ENCODE data around the gene PFDN4.
"Not testable (repeated sequence)": the region's sequence is repeated elsewhere in the genome, so short reads cannot be mapped to it uniquely, and the experiment has no call there.

Gene PFDN4

DNA sequence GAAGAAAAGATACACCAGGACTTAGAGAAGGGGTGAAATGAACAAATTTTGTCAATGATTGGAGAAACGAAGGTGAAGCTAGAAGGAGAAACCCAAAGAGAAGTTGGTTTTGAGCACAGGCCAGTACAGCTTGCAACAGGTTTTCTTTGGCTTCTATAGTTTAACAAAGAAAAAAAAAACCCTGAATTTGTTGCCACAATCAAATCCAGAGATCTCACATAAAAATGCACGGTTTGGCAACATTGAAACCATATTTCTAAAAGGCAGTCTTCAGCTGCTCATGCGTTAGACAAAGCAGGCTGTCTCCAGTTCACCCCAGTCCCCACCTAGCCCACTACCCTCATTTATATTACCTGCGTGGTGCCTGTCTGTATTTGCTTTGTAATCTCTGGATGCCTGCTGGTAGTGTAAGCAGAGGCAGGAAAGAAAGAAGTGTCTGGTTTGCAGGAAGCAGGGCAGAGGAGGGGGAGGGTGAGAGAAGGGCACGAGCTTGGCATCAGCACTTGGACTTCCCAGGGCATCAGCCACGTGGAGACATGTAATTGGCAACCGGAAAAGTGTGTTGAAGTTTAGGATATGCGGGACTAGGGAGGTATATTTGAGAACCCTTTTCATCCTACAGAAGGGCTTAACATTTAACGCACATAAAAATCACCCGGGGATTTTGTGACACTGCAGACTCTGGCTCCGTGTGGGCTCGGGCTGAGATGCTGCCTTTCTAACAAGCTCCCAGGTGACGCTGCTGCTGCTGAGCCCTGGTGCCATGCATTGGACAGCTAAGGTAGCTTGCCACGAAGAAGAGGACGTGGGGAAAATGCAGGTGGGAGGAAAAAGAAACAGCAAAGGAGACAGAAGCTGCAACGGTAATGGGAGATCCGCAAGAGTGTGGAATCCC, 14.4 kb downstream of the PFDN4 start:
- H3K36me3 ChIP-seq (ENCODE audit: control insufficient read depth in 1 of 2, insufficient read depth in 2 of 2, low read depth in 1 of 2, low read length in 2 of 2), result peaks cover 5 to 12% of the 10 kb centered on the region in 2 experiments
- peaks cover 6% of the 10 kb centered on the region for H3K4me1 ChIP-seq (ENCODE audit: control insufficient read depth, insufficient read depth, low read depth, low read length)
- H3K27ac ChIP-seq (ENCODE audit: low read length, poor library complexity, severe bottlenecking), result no peak overlapping the region
- no peak overlapping the region for H3K23ac ChIP-seq (ENCODE audit: low read length in 2 of 2)
- H4K91ac ChIP-seq (ENCODE audit: low read length), result no peak overlapping the region
- H4K8ac ChIP-seq (ENCODE audit: low read length), result no peak overlapping the region
- DNase-seq, result no peak
- no peak overlapping the region for H2BK120ac ChIP-seq (ENCODE audit: low read depth, low read length)
- H3K18ac ChIP-seq (ENCODE audit: low read depth in 1 of 2, low read length in 2 of 2), result no peak overlapping the region
- no peak overlapping the region for H2BK12ac ChIP-seq (ENCODE audit: low read length in 2 of 2)
- no peak overlapping the region for H3K4me2 ChIP-seq (ENCODE audit: low read length, poor library complexity, severe bottlenecking)
- H3K4me3 ChIP-seq (ENCODE audit: insufficient read depth in 1 of 2, low read depth in 1 of 2, low read length in 2 of 2), result no peak overlapping the region
- H2AFZ ChIP-seq (ENCODE audit: low read depth, low read length), result no peak overlapping the region
- H2BK5ac ChIP-seq (ENCODE audit: low read depth, low read length, poor library complexity, severe bottlenecking), result no peak overlapping the region
- H3K9ac ChIP-seq (ENCODE audit: low read length), result no peak overlapping the region
- no peak overlapping the region for H3K14ac ChIP-seq (ENCODE audit: low read length in 2 of 2)
- H3K79me1 ChIP-seq (replicated peaks; ENCODE audit: low read length, poor library complexity, severe bottlenecking), result peaks cover 10% of the 10 kb centered on the region
- 84% methylated on average over 14 of the region's 17 CpGs for whole genome bisulfite sequencing
- H2AK5ac ChIP-seq (ENCODE audit: low read length, severe bottlenecking), result no peak overlapping the region
- no peak overlapping the region for H2BK15ac ChIP-seq (ENCODE audit: low read depth, poor library complexity, severe bottlenecking)
- no peaks in the 10 kb centered on the region for H3K9me3 ChIP-seq (ENCODE audit: control insufficient read depth, low read length)
- H3K27me3 ChIP-seq (ENCODE audit: control insufficient read depth in 1 of 2, insufficient read depth in 1 of 2, low read length in 2 of 2), result no peaks in the 10 kb centered on the region
- no peak overlapping the region for H3K4ac ChIP-seq (ENCODE audit: low read depth in 1 of 2, low read length in 2 of 2)

DNA sequence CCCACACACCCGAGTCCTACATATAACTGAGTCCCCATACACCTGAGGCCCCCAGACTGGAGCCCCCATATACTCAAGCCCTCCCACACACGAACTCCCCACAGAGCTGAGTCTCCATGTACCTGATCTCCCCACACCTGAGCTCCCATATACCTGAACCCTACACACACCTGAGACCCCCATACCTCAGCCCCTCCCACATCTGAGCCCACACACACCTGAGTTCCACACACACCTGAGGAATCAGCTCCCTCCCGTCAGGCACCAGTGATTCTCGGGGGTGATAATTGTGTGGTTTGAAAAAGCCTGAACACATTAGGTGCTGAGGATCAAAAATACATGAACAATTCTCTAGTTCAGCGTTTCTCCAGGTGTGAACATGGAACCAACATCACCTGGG, 15.4 kb downstream of the PFDN4 start:
- no peak overlapping the region for H3K4me3 ChIP-seq (ENCODE audit: insufficient read depth in 1 of 2, low read depth in 1 of 2, low read length in 2 of 2)
- no peak overlapping the region for H3K23ac ChIP-seq (ENCODE audit: low read length in 2 of 2)
- WGBS, result 94% methylated on average over 4 of the region's 5 CpGs
- H3K14ac ChIP-seq (ENCODE audit: low read length in 2 of 2), result no peak overlapping the region
- no peak overlapping the region for H3K4me2 ChIP-seq (ENCODE audit: low read length, poor library complexity, severe bottlenecking)
- H3K4ac ChIP-seq (ENCODE audit: low read depth in 1 of 2, low read length in 2 of 2), result no peak overlapping the region
- H3K4me1 ChIP-seq (ENCODE audit: control insufficient read depth, insufficient read depth, low read depth, low read length), result peaks cover 6% of the 10 kb centered on the region
- H2AK5ac ChIP-seq (ENCODE audit: low read length, severe bottlenecking), result no peak overlapping the region
- no peak overlapping the region for H3K27ac ChIP-seq (ENCODE audit: low read length, poor library complexity, severe bottlenecking)
- H3K79me1 ChIP-seq (replicated peaks; ENCODE audit: low read length, poor library complexity, severe bottlenecking), result peaks cover 5% of the 10 kb centered on the region
- H3K9me3 ChIP-seq (ENCODE audit: control insufficient read depth, low read length), result no peaks in the 10 kb centered on the region
- H3K36me3 ChIP-seq (ENCODE audit: control insufficient read depth in 1 of 2, insufficient read depth in 2 of 2, low read depth in 1 of 2, low read length in 2 of 2), result peaks cover 3 to 6% of the 10 kb centered on the region in 2 experiments
- no peak overlapping the region for H2BK15ac ChIP-seq (ENCODE audit: low read depth, poor library complexity, severe bottlenecking)
- H2BK12ac ChIP-seq (ENCODE audit: low read length in 2 of 2), result no peak overlapping the region
- no peak overlapping the region for H2BK120ac ChIP-seq (ENCODE audit: low read depth, low read length)
- no peak for DNase-seq
- H3K18ac ChIP-seq (ENCODE audit: low read depth in 1 of 2, low read length in 2 of 2), result no peak overlapping the region
- H4K8ac ChIP-seq (ENCODE audit: low read length), result no peak overlapping the region
- H2AFZ ChIP-seq (ENCODE audit: low read depth, low read length), result no peak overlapping the region
- H2BK5ac ChIP-seq (ENCODE audit: low read depth, low read length, poor library complexity, severe bottlenecking), result no peak overlapping the region
- H3K9ac ChIP-seq (ENCODE audit: low read length), result no peak overlapping the region
- H3K27me3 ChIP-seq (ENCODE audit: control insufficient read depth in 1 of 2, insufficient read depth in 1 of 2, low read length in 2 of 2), result no peaks in the 10 kb centered on the region
- no peak overlapping the region for H4K91ac ChIP-seq (ENCODE audit: low read length)

DNA sequence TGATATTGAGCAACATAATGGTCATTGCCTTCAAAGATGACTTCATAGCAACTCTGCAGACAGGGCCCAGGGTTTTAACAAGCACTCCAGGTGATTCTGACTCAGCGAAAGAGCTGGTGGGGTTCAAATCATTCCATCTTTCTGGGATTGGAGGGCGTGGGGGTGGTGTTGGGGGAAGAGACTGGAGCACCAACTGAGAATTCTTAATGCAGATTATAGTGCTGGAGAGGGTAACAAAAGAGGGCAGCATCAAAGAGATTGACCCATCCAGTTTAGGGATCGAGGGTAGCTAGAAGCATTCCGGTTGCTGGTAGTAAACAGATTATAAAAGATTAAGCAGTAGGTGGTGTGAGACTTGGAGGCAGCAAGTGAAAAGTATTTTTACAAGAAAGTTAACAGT, 15.9 kb downstream of the PFDN4 start:
- no peak overlapping the region for H2AFZ ChIP-seq (ENCODE audit: low read depth, low read length)
- no peak overlapping the region for H2BK120ac ChIP-seq (ENCODE audit: low read depth, low read length)
- no peak overlapping the region for H2BK12ac ChIP-seq (ENCODE audit: low read length in 2 of 2)
- no peak overlapping the region for H3K4me3 ChIP-seq (ENCODE audit: insufficient read depth in 1 of 2, low read depth in 1 of 2, low read length in 2 of 2)
- peaks cover 6% of the 10 kb centered on the region for H3K4me1 ChIP-seq (ENCODE audit: control insufficient read depth, insufficient read depth, low read depth, low read length)
- H3K14ac ChIP-seq (ENCODE audit: low read length in 2 of 2), result no peak overlapping the region
- H3K18ac ChIP-seq (ENCODE audit: low read depth in 1 of 2, low read length in 2 of 2), result no peak overlapping the region
- H2AK5ac ChIP-seq (ENCODE audit: low read length, severe bottlenecking), result no peak overlapping the region
- no peak overlapping the region for H3K27ac ChIP-seq (ENCODE audit: low read length, poor library complexity, severe bottlenecking)
- no peak overlapping the region for H3K23ac ChIP-seq (ENCODE audit: low read length in 2 of 2)
- H4K91ac ChIP-seq (ENCODE audit: low read length), result no peak overlapping the region
- no peak overlapping the region for H3K9ac ChIP-seq (ENCODE audit: low read length)
- WGBS, result 68% methylated on average over 4 of the region's 4 CpGs
- no peak overlapping the region for H3K4me2 ChIP-seq (ENCODE audit: low read length, poor library complexity, severe bottlenecking)
- no peak for DNase-seq
- peaks cover 5% of the 10 kb centered on the region for H3K79me1 ChIP-seq (replicated peaks; ENCODE audit: low read length, poor library complexity, severe bottlenecking)
- no peak overlapping the region for H3K4ac ChIP-seq (ENCODE audit: low read depth in 1 of 2, low read length in 2 of 2)
- H2BK5ac ChIP-seq (ENCODE audit: low read depth, low read length, poor library complexity, severe bottlenecking), result no peak overlapping the region
- H3K27me3 ChIP-seq (ENCODE audit: control insufficient read depth in 1 of 2, insufficient read depth in 1 of 2, low read length in 2 of 2), result no peaks in the 10 kb centered on the region
- H3K36me3 ChIP-seq (ENCODE audit: control insufficient read depth in 1 of 2, insufficient read depth in 2 of 2, low read depth in 1 of 2, low read length in 2 of 2), result peaks cover 3 to 6% of the 10 kb centered on the region in 2 experiments
- H4K8ac ChIP-seq (ENCODE audit: low read length), result no peak overlapping the region
- H3K9me3 ChIP-seq (ENCODE audit: control insufficient read depth, low read length), result no peaks in the 10 kb centered on the region
- no peak overlapping the region for H2BK15ac ChIP-seq (ENCODE audit: low read depth, poor library complexity, severe bottlenecking)

DNA sequence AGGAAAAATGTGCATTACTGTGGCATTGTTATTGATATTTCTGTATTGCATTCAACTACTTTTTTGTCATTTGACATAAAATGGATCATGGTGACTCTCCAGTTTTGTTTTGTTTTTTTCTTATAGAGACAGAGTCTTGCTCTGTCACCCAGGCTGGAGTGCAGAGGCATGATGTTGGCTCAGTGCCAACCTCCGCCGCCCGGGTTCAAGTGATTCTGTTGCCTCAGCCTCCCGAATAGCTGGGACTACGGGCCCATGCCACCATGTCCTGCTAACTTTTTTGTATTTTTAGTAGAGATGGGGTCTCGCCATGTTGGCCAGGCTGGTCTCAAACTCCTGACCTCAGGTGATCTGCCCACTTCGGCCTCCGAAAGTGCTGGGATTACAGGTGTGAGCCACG, 16.8 kb downstream of the PFDN4 start:
- not testable (repeated sequence) for H4K8ac ChIP-seq (ENCODE audit: low read length); H3K4me3 ChIP-seq (ENCODE audit: insufficient read depth in 1 of 2, low read depth in 1 of 2, low read length in 2 of 2); H2BK12ac ChIP-seq (ENCODE audit: low read length in 2 of 2); H3K4me1 ChIP-seq (ENCODE audit: control insufficient read depth, insufficient read depth, low read depth, low read length); H3K27me3 ChIP-seq (ENCODE audit: control insufficient read depth in 1 of 2, insufficient read depth in 1 of 2, low read length in 2 of 2); H2AFZ ChIP-seq (ENCODE audit: low read depth, low read length); H3K14ac ChIP-seq (ENCODE audit: low read length in 2 of 2); H3K36me3 ChIP-seq (ENCODE audit: control insufficient read depth in 1 of 2, insufficient read depth in 2 of 2, low read depth in 1 of 2, low read length in 2 of 2); H2BK120ac ChIP-seq (ENCODE audit: low read depth, low read length); H3K18ac ChIP-seq (ENCODE audit: low read depth in 1 of 2, low read length in 2 of 2); DNase-seq; H2AK5ac ChIP-seq (ENCODE audit: low read length, severe bottlenecking); H3K27ac ChIP-seq (ENCODE audit: low read length, poor library complexity, severe bottlenecking); H3K23ac ChIP-seq (ENCODE audit: low read length in 2 of 2); H3K4me2 ChIP-seq (ENCODE audit: low read length, poor library complexity, severe bottlenecking); H3K9ac ChIP-seq (ENCODE audit: low read length); H2BK15ac ChIP-seq (ENCODE audit: low read depth, poor library complexity, severe bottlenecking); H3K4ac ChIP-seq (ENCODE audit: low read depth in 1 of 2, low read length in 2 of 2); H3K79me1 ChIP-seq (replicated peaks; ENCODE audit: low read length, poor library complexity, severe bottlenecking); H3K9me3 ChIP-seq (ENCODE audit: control insufficient read depth, low read length); H2BK5ac ChIP-seq (ENCODE audit: low read depth, low read length, poor library complexity, severe bottlenecking); H4K91ac ChIP-seq (ENCODE audit: low read length)
- WGBS, result 89% methylated on average over 9 of the region's 9 CpGs

Data from mesenchymal stem cell (in vitro differentiated cells and primary cell).